Measurements from ENCODE around the gene SLC25A43.
"Not testable (repeated sequence)": the region's sequence is repeated elsewhere in the genome, so short reads cannot be mapped to it uniquely, and the experiment has no call there.

SLC25A43 gene

GRCh38 chrX:119398974-119399771 lies at the start of gene SLC25A43:
Gene SLC25A43 (plus strand): TSS chrX:119399336. CDS start chrX:119399404, 68 bp downstream.
- H3K4me3 ChIP-seq (replicated peaks in 1 of 2; ENCODE audit: low read depth in 2 of 2, low read length in 2 of 2), result peak within 1 kb of the TSS; percentile 56 to 65
- no peak for TF ChIP-seq CTCF (IDR thresholded peaks at IDR 0.05; ENCODE audit: low read depth, low read length)
- peak; percentile 20 to 49 for DNase-seq (ENCODE audit: low read depth in 2 of 2)

DNA sequence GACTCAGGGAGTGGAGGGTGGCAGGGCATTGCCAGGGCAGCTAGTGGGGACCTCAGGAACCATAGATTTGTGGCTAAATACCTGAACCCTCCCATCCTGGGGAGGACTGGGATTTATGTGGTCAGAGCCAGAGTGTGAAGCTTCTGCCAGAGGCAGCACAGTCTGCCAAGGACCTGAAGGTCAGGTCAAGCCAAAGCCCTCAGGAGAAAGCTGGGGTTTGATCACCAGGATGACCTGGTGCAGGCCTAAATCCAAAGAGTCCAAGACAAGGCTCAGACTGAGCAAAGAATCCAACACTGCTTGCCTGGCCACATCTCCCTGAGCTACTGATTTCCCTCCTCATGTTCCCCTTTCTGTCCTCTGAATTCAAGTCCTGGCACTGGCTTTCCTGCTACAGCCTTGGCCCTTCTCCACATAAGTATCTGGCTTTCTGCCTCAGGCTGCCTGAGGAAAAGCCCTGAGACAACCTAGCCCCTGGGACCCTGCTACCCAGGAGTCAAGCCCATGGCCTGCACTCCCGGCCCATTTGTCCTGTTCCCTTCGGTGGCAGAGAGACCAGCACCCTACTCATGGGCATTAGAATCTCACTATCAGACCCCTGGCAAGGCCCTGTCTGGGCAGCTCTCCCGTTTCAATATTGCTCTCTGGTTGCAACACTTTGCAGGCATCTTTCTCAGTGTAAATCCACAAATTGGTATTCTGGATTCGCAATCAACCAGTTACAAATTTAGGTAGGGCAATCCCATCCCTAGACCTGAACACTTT lies 39.3 kb upstream of the SLC25A43 start:
- no peak overlapping the region for H3K4me3 ChIP-seq (replicated peaks in 1 of 2; ENCODE audit: low read depth in 2 of 2, low read length in 2 of 2)
- no peak for TF ChIP-seq CTCF (IDR thresholded peaks at IDR 0.05; ENCODE audit: low read depth, low read length)
- DNase-seq (ENCODE audit: low read depth in 2 of 2), result no peak

- DNase-seq (ENCODE audit: low read depth in 2 of 2); H3K4me3 ChIP-seq (replicated peaks in 1 of 2; ENCODE audit: low read depth in 2 of 2, low read length in 2 of 2): not testable (repeated sequence)
Measured at GRCh38 chrX:119361451-119361850, 37.7 kb upstream of the SLC25A43 start.

- not testable (repeated sequence) for DNase-seq (ENCODE audit: low read depth in 2 of 2); H3K4me3 ChIP-seq (replicated peaks in 1 of 2; ENCODE audit: low read depth in 2 of 2, low read length in 2 of 2)
Measured at GRCh38 chrX:119362074-119362473, 37.1 kb upstream of the SLC25A43 start.

DNA sequence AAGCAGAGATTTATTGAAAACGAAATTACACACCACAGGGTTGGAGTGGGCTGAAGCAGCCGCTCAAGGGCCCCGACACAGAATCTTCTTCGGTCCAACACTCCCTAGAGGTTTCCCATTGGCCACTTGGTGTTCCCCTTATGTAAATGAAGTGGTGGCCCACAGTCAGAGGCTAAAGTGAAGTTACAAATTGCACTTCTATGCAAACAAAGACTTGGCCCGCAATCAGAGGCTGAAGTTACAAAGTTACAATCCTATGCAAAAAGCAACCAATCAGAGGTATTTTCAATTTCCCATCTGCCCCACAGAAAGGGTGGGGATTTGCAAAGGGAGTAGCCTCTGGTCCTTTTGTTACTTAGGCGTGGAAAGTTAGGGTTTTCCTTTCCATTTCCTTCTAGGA lies 35.7 kb upstream of the SLC25A43 start:
- DNase-seq (ENCODE audit: low read depth in 2 of 2), result no peak
- no peak overlapping the region for H3K4me3 ChIP-seq (replicated peaks in 1 of 2; ENCODE audit: low read depth in 2 of 2, low read length in 2 of 2)
- TF ChIP-seq CTCF (IDR thresholded peaks at IDR 0.05; ENCODE audit: low read depth, low read length), result no peak

GRCh38 chrX:119371861-119372260 lies 27.3 kb upstream of the SLC25A43 start:
- H3K4me3 ChIP-seq (replicated peaks in 1 of 2; ENCODE audit: low read depth in 2 of 2, low read length in 2 of 2); DNase-seq (ENCODE audit: low read depth in 2 of 2): not testable (repeated sequence)

DNA sequence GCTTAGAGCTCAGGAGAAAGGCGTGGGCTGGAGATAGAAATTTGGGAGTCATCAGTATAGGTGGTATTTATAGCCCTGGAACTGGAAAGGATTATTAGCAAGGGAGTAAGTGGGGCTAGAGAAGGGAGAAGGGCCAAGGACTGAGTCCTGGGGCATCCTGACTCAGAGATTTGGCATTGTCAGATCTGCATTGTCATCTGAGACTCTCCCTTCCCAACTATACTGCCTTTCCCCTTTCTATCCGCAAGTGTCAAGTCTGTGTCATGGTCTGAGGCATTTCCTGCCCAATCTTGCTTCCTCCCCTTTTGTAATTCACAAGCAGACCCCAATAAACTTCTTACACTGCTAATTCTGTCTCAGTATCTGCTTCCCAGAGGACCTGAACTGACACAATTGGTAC lies 24.4 kb upstream of the SLC25A43 start:
- no peak for TF ChIP-seq CTCF (IDR thresholded peaks at IDR 0.05; ENCODE audit: low read depth, low read length)
- H3K4me3 ChIP-seq (replicated peaks in 1 of 2; ENCODE audit: low read depth in 2 of 2, low read length in 2 of 2), result no peak overlapping the region
- peak in 1 of 2 donors; percentile 65 for DNase-seq (ENCODE audit: low read depth in 2 of 2)

- DNase-seq (ENCODE audit: low read depth in 2 of 2), result peak in 1 of 2 donors; percentile 4
- no peak overlapping the region for H3K4me3 ChIP-seq (replicated peaks in 1 of 2; ENCODE audit: low read depth in 2 of 2, low read length in 2 of 2)
- TF ChIP-seq CTCF (IDR thresholded peaks at IDR 0.05; ENCODE audit: low read depth, low read length), result no peak
Measured at GRCh38 chrX:119375561-119375960, 23.6 kb upstream of the SLC25A43 start.
